Keratinocyte (primary cell): ENCODE results near the gene DUSP16. TPM values are rescaled to one million over a fixed set of nuclear protein-coding genes. Genes with fewer than 3 reads are reported as not detected.

ENCODE experiments used
- DNase-seq: peaks from one replicate; pipeline ENCODE4 v3.0.0-alpha.2; 2011; ENCODE audit warnings: low read depth, missing footprints, low spot score
- FAIRE-seq: peaks from 2 replicates; lab custom pipeline; 2011; peaks lifted over from hg19 to GRCh38; lab: Jason Lieb, UNC
- H2AFZ ChIP-seq: 2 replicates; pipeline ENCODE4 v1.6.0; 2012; ENCODE audit warnings: low read length, control low read depth, inconsistent platforms; ENCODE audit not compliant: control insufficient read depth
- H3K27ac ChIP-seq: 2 replicates; pipeline ENCODE4 v1.5.1; 2011; ENCODE audit warnings: low read length; ENCODE audit not compliant: control insufficient read depth, insufficient read depth
- H3K27me3 ChIP-seq: 3 replicates; pipeline ENCODE4 v1.6.0; 2011; ENCODE audit warnings: low read length; ENCODE audit not compliant: control insufficient read depth, insufficient read depth; ENCODE audit errors: extremely low read depth
- H3K36me3 ChIP-seq, 2 experiments: 2 replicates in 1 of 2; 3 replicates in 1 of 2; pipeline ENCODE4 v1.5.1; 2011; ENCODE audit warnings: low read length in 2 of 2, mild to moderate bottlenecking in 1 of 2; ENCODE audit not compliant: control insufficient read depth in 2 of 2, insufficient read depth in 2 of 2; ENCODE audit errors: extremely low read depth in 1 of 2
- H3K4me1 ChIP-seq: 3 replicates; pipeline ENCODE4 v1.5.1; 2011; ENCODE audit warnings: low read length; ENCODE audit not compliant: control insufficient read depth, insufficient read depth; ENCODE audit errors: extremely low read depth
- H3K4me2 ChIP-seq: 3 replicates; pipeline ENCODE4 v1.6.0; 2011; ENCODE audit warnings: low read depth, low read length; ENCODE audit not compliant: control insufficient read depth, insufficient read depth; ENCODE audit errors: extremely low read depth
- H3K4me3 ChIP-seq, 3 experiments: fragments of 200-600 bp in 1 of 3; sonication (generic) in 1 of 3; 2 replicates in 2 of 3; 3 replicates in 1 of 3; pipeline ENCODE4 v1.5.1; 2011 to 2016; ENCODE audit warnings: low read length in 3 of 3, mild to moderate bottlenecking in 3 of 3, control low read depth in 2 of 3, inconsistent platforms in 1 of 3, low read depth in 1 of 3, mixed read lengths in 1 of 3, mixed run types in 1 of 3, moderate library complexity in 1 of 3; ENCODE audit not compliant: control insufficient read depth in 2 of 3, insufficient read depth in 2 of 3; ENCODE audit errors: extremely low read depth in 1 of 3
- H3K79me2 ChIP-seq: 2 replicates; pipeline ENCODE4 v1.6.0; 2012; ENCODE audit warnings: low read length; ENCODE audit not compliant: control insufficient read depth, insufficient read depth
- H3K9ac ChIP-seq: 3 replicates; pipeline ENCODE4 v1.6.0; 2011; ENCODE audit warnings: low read length; ENCODE audit not compliant: control insufficient read depth, insufficient read depth; ENCODE audit errors: extremely low read depth
- H3K9me1 ChIP-seq: 3 replicates; pipeline ENCODE4 v1.6.0; 2011; ENCODE audit warnings: low read length; ENCODE audit not compliant: control insufficient read depth, insufficient read depth; ENCODE audit errors: extremely low read depth
- H3K9me3 ChIP-seq: 2 replicates; pipeline ENCODE4 v1.5.1; 2012; ENCODE audit warnings: low read depth, low read length; ENCODE audit not compliant: control insufficient read depth
- H4K20me1 ChIP-seq: 3 replicates; pipeline ENCODE4 v1.6.0; 2011; ENCODE audit warnings: low read length; ENCODE audit not compliant: control insufficient read depth, insufficient read depth; ENCODE audit errors: extremely low read depth
- CTCF ChIP-seq, 3 experiments: IDR thresholded peaks in 1 of 3; conservative IDR thresholded peaks in 1 of 3; optimal IDR thresholded peaks in 1 of 3; 2 replicates in 2 of 3; 3 replicates in 1 of 3; pipeline versions ENCODE3 to v1.5.1; 2011; ENCODE audit warnings: low read length in 3 of 3, mild to moderate bottlenecking in 3 of 3, moderate library complexity in 2 of 3, control low read depth in 1 of 3, inconsistent platforms in 1 of 3; ENCODE audit not compliant: insufficient read depth in 2 of 3; ENCODE audit errors: extremely low read depth in 1 of 3
- EZH2 ChIP-seq: IDR thresholded peaks from one replicate; pipeline ENCODE4 v1.6.1; 2012; ENCODE audit warnings: inconsistent platforms, mild to moderate bottlenecking, low read length, moderate library complexity
- dilution Hi-C: fragments of 300-500 bp; cut with MboI; formaldehyde crosslinking; loops from one replicate; pipeline ENCODE4 v1.7.0; 2020; ENCODE audit warnings: low sequenced_read_pairs; ENCODE audit not compliant: extremely low pct_ligation_motif_present
- polyA plus RNA-seq, 5 experiments: library from polyadenylated mRNA; depleted of rRNA in 3 of 5; stranded (reverse) in 3 of 5; stranded (forward) in 1 of 5; unstranded in 1 of 5; fragments of >200 nt; gene quantifications; 1 replicate in 1 of 5; 2 replicates in 3 of 5; 3 replicates in 1 of 5; pipeline versions ENCODE4 v1.2.1 to v1.2.3, GENCODE V29; 2011 to 2012; ENCODE audit warnings: missing spikeins in 2 of 5, low read depth in 1 of 5, low replicate concordance in 1 of 5

DUSP16 gene
- polyA plus RNA-seq, 1 donor (not counting 4 experiments of a cell fraction or from before 2014, with no cell fraction given), result 9.3 TPM

GRCh38 chr12:12549426-12549825 is 13.2 kb downstream of the DUSP16 start:
- TF ChIP-seq CTCF (optimal IDR thresholded peaks at IDR 0.05 in 1 of 3, IDR thresholded peaks at IDR 0.05 in 1 of 3, conservative IDR thresholded peaks at IDR 0.05 in 1 of 3; ENCODE audit: extremely low read depth in 1 of 3, insufficient read depth in 2 of 3, low read length in 3 of 3) (no peak), EZH2 (no peak)
- Histone ChIP-seq H3K4me1 (no peaks in the 10 kb centered on the region), H3K4me3 (no peak overlapping the region), H3K9ac (no peak overlapping the region), H3K27ac (no peak overlapping the region), H3K9me1 (no peaks in the 10 kb centered on the region), H2AFZ (no peak overlapping the region), H3K27me3 (no peaks in the 10 kb centered on the region), H3K4me2 (no peak overlapping the region), H3K9me3 (no peaks in the 10 kb centered on the region), H4K20me1 (no peaks in the 10 kb centered on the region), H3K36me3 (no peaks in the 10 kb centered on the region), H3K79me2 (peaks cover 1% of the 10 kb centered on the region)
- no peak for DNase-seq
- dilution Hi-C loops, result no loop called here
- no peak for FAIRE-seq

GRCh38 chr12:12548713-12549112 is 13.9 kb downstream of the DUSP16 start:
- TF ChIP-seq CTCF (optimal IDR thresholded peaks at IDR 0.05 in 1 of 3, IDR thresholded peaks at IDR 0.05 in 1 of 3, conservative IDR thresholded peaks at IDR 0.05 in 1 of 3; ENCODE audit: extremely low read depth in 1 of 3, insufficient read depth in 2 of 3, low read length in 3 of 3) (no peak), EZH2 (no peak)
- no peaks in the 10 kb centered on the region for H3K9me1 ChIP-seq
- H4K20me1 ChIP-seq, result no peaks in the 10 kb centered on the region
- no peak for DNase-seq
- H2AFZ ChIP-seq, result no peak overlapping the region
- no peaks in the 10 kb centered on the region for H3K9me3 ChIP-seq
- H3K4me1 ChIP-seq, result no peaks in the 10 kb centered on the region
- H3K27ac ChIP-seq, result no peak overlapping the region
- no peak overlapping the region for H3K4me3 ChIP-seq
- FAIRE-seq, result no peak
- no peaks in the 10 kb centered on the region for H3K79me2 ChIP-seq
- no peak overlapping the region for H3K4me2 ChIP-seq
- H3K36me3 ChIP-seq, result no peaks in the 10 kb centered on the region
- H3K9ac ChIP-seq, result no peak overlapping the region
- dilution Hi-C loops, result no loop called here
- H3K27me3 ChIP-seq, result no peaks in the 10 kb centered on the region
